Tongue (tissue), 2 donors: ENCODE measurements around the gene GNAT3. TPM values are rescaled to one million over a fixed set of nuclear protein-coding genes. Genes with fewer than 3 reads are reported as not detected.

Experiments used
- DNase-seq: peaks from one replicate; pipeline ENCODE4 v3.0.0-alpha.2; 2015
- total RNA-seq: library from RNA; depleted of rRNA; stranded (reverse); fragments of >200 nt; gene quantifications from one replicate; pipeline ENCODE4 v1.2.3, GENCODE V29; 2014

Gene GNAT3
- total RNA-seq, result 4.0 TPM

DNA sequence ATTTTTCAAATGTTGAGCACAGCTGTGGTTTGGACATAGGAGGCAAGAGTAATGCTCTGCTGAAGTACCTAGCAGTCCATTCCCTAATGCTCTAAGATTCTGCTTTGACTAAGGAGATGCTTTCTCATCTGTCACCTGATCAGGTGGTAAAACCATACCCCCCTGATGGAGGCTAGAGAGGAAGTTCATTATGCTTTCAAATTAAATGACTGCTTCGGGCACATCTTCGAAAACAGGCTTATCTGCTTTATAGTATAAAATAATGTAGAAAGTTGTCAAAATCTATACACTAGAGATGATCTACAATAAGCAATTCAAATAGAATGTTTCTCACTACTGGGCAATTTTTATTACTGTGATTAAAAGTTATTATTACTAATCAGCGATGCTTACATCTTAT lies at the start of gene GNAT3:
Gene GNAT3, minus strand, starts transcription at position 101 of the 400 bp plus-strand sequence. CDS start 138 bp downstream, outside the sequence.
- DNase-seq, result no peak

DNA sequence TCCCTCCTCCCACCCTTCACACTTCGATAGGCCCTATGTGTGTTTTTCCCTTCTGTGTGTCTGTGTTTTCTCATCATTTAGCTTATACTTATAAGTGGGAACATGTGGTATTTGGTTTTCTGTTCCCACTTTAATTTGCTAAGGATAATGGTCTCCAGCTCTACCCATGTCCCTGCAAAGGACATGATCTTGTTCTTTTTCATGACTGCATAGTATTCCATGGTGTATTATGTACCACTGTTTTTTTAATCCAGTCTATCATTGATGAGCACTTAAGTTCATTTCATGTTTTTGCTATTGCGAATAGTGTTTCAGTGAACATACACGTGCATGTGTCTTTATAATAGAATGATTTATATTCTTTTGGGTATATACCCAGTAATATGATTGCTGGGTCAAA lies 46.3 kb upstream of the GNAT3 start:
- DNase-seq, result no peak

GRCh38 chr7:80552031-80552694 lies 40.3 kb upstream of the GNAT3 start:
- DNase-seq, result no peak

DNA sequence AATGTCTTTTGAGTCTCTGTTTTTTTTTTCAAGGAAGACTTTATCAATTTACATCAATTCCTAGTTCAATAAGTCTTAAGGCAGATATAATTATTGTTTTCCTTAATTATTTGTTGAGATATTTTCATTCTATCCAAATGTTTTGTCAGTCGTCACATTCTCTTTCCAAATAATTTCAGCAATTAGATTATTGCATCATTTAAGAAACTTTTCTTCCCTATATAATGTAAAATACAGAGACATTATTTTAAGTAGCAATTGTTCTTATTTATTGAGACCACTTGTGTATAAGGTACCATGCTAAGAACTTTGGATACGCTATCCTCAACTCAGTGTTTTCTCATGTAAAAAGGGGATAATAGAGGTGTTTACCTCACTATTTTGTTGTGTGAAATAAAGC lies 38.1 kb upstream of the GNAT3 start:
- no peak for DNase-seq

GRCh38 chr7:80548840-80549530 lies 37.1 kb upstream of the GNAT3 start:
- DNase-seq, result no peak

- DNase-seq, result peak; percentile 20
These were observed 30.5 kb upstream of the GNAT3 start for GRCh38 chr7:80542398-80542797.

GRCh38 chr7:80540836-80541235 lies 29.0 kb upstream of the GNAT3 start:
- DNase-seq, result no peak

- DNase-seq, result no peak
These were observed 25.2 kb upstream of the GNAT3 start for GRCh38 chr7:80537091-80537490.

DNA sequence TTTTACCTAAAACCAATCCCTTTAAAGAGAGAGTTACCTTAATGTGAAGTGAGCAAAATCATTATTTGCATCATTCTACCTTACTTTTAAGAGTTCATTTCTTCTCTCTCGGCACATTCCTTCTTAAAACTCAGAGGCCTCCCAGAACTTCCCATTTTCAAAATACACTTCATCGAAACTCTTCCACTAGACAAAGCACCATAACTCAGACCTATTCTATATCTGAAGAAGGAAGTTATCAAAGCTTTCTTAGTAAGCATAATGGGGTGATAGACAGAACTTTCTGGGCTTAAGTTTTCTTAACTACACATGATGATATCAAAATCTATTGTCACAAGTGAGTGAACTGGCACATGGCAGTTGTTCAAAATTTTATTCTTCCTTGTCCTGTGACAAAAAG lies 24.6 kb upstream of the GNAT3 start:
- no peak for DNase-seq

DNA sequence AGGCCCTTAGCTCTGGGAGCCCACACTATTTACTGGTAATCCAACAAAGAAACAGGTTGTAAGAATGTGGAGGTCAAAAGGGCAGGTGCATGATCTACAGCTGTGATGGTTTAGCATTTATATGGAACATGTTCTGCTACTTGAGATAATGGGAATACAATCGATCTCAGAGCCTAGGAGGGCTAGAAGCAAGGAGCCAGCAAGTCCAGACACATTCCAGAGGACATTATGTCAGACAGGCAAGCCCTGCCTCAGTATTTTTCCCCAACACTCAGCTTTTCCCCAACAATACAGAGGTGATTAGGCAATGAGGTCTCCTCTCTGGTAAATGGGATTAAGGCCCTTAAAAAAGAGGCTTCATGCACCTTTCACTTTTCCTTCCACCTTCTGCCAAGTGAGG lies 21.4 kb upstream of the GNAT3 start:
- no peak for DNase-seq

DNA sequence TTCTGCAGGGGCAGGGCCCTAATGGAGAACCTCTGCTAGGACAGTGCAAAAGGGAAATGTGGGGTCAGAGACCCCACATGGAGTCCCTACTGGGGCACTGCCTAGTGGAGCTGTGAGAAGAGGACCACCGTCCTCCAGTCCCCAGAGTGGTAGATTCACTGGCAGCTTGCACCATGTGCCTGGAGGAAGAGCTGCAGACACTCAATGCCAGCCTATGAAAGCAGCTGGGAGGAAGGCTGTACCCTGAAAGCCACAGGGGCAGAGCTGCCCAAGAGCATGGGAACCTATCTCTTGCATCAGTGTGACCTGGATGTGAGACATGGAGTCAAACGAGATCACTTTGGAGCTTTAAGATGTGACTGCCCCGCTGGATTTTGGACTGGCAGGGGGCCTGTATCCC lies 20.3 kb upstream of the GNAT3 start:
- DNase-seq, result no peak

GRCh38 chr7:80530136-80530535 lies 18.3 kb upstream of the GNAT3 start:
- DNase-seq, result peak; percentile 57

DNA sequence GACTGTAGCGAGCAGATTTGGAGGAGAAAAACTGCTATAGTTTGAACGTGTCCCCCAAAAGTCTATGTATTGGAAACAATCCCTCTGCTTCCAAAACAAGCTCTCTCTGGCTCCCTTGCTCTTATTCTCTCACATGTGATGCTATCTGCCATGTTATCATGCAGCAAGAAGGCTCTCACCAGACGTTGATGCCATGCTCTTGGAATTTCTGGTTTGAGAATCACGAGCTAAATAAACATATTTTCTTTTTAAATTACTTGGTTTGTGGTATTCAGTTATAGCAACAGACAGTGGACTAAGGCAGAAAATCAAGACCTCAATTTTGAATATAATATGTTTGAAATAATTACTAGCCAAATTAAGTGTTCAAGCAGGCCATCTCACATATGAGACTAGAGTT lies 17.5 kb upstream of the GNAT3 start:
- DNase-seq, result no peak

DNA sequence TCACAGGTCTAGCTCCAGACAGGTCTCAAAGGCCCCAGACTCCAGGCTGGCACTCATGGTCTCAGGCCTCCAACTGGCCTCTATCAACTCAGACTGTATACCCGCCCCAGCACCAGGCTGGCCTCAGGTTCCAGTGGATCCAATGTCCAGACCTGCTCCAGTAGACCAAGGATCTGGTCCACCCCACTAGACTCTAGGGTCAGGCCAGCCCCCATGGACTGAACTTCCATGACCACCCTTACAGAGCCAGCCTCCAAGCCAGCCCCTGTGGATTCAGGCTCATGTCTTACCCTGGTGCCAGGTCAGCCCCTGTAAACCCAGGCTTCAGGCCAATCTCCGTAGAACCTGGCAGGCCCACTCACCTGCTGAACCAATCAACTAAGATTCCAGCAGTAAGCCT lies 16.8 kb upstream of the GNAT3 start:
- DNase-seq, result no peak

GRCh38 chr7:80526472-80526871 lies 14.6 kb upstream of the GNAT3 start:
- no peak for DNase-seq

DNA sequence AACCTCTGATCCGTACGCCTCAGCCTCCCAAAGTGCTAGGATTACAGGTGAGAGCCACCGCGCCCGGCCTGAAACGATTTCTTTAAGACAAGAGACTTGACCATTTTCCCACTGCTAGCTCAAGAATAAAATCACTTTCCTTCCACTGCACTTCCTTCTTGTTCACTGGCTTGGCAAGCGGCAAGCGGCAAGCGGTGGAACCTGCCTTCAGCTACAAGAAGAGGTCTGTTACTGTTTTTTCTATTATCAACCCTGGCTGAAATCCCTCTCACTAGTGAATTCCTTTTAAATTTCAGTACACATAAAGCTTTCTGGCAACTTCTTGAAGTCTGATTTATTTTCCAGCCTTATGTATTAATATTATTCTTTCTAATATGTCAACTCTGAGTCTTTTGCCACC lies 12.8 kb upstream of the GNAT3 start:
- DNase-seq, result no peak

GRCh38 chr7:80521809-80522208 lies 9.9 kb upstream of the GNAT3 start:
- no peak for DNase-seq

DNA sequence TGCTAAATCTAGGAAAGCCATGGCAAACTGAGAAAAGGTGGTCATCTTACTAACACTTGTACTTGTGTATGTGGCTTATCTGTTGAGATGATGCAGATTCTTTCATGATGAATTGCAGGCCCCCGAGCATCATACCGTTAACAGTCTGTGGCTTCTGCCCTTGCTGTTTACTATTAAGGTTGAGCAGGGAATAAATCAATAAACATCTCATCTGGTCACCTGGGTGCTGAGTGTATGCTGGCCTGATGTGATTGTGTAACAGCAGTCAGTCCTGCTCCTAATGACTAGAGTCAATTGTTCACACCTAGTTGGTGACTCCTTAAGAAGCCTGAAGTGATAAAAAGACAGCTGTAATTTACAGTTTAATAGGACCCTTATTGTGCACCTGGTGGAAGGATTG lies 8.3 kb upstream of the GNAT3 start:
- no peak for DNase-seq

DNA sequence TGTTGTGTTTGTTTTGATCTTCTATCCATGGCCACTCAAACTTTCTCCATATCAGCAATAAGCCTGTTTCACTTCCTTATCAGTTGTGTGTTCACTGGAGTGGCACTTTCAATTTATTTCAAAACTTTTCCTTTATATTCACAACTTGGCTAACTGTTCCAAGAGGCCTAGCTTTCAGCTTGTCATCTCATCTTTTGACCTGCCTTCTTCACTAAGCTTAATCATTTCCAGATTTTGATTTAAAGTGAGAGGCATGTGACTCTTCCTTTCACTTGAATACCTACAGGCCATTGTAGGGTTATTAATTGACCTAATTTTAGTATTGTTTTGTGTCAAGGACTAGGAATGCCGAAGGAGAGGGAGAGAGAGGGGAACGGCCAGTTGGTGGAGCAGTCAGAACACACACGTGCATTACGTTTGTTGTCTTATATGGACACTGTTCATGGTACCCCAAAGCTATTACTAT lies 5.5 kb upstream of the GNAT3 start:
- no peak for DNase-seq

DNA sequence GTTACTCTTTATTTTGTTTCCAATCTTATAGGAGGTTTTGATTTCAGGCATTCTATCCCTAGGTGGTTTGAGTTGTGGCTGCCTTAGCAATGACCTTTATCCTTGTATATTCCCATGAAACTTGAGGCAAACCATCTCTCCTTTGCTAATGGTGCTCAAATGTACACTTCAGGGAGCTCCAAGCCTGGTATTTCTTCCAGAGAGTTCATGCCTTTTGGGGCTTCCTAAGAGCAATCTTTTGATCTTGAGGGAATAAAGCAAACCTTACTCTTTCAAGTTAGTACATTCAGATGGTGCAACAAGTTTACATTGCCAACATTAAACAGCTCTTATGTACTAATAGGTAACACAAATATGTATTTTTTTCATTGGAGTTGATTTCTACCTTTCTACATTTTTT lies 3.4 kb upstream of the GNAT3 start:
- DNase-seq, result no peak

DNA sequence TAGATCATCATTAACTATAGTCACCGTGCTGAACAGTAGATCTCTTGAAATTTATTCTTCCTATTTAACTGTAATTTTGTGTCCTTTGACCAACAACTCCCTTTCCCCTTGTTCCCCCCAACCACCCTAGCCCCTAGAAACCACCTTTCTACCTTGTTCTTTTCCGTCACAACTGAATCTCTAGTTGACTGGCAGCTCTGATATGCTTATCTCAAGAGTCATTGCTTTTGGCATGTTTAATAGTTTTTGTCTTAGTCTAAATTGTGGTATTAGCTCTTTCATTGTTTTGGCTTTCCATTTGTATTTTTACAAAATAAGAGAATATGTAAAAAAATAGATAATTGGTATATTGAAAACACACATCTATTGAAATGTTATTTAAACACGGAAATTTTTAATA lies 1.8 kb downstream of the GNAT3 start:
- DNase-seq, result no peak

DNA sequence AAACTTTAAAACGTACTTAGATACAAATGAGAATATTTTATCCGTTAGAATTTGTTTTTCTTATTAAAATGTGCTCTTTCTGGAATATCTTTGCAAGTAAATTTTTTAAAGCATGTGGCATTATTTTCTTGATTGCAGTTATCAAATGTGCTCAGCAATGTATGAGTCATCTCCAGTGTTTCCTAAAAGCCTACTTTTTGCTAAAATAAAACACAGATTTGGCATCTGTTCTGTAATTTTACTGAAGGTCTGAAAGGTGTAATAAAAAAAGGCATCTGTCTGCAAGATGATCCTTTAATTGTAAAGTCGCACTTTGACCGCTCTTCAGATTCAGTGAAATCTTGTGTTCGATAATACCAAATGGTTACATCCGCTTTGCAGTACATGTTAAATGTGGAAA lies 3.4 kb downstream of the GNAT3 start:
- no peak for DNase-seq

- DNase-seq, result no peak
These were observed 5.9 kb downstream of the GNAT3 start for GRCh38 chr7:80505900-80506500.

DNA sequence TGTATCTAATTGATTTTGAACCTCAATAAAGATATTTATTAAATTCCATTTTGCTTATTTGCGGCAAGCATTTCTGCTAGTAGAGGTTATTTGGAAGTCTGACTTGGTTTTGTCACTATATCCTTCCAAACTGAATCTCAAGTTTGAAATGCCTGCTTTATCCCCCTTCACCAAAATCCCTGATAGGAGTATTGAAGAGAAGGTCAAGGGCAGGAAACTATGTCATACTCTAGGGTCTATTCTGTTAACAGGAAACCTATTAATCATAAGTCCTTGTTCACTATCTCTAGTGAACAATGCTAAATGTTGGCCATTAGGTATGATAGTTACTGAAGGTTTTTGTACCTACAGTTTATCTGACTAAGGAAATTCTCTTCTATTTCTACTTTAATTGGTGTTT lies 11.5 kb downstream of the GNAT3 start:
- DNase-seq, result no peak
